HG03469 (cell line): Measurements from ENCODE around the gene ARHGAP25.

ENCODE experiments used
- ATAC-seq: cut with Tn5 transposase; IDR thresholded peaks from one replicate; pipeline ENCODE4 v1.9.1; 2021; ENCODE audit warnings: mild to moderate bottlenecking, moderate library complexity, moderate number of reproducible peaks; ENCODE audit not compliant: unreplicated experiment

Gene ARHGAP25

GRCh38 chr2:68766376-68766845, 31.8 kb downstream of the ARHGAP25 start:
- ATAC-seq: no peak

- ATAC-seq: no peak
These were observed 32.7 kb downstream of the ARHGAP25 start for GRCh38 chr2:68767031-68767961.

- no peak for ATAC-seq
These were observed 33.4 kb downstream of the ARHGAP25 start for GRCh38 chr2:68767996-68768395.

GRCh38 chr2:68768461-68768860, 33.9 kb downstream of the ARHGAP25 start:
- ATAC-seq: no peak

GRCh38 chr2:68768951-68769350, 34.3 kb downstream of the ARHGAP25 start:
- no peak for ATAC-seq

GRCh38 chr2:68769586-68770270, 35.1 kb downstream of the ARHGAP25 start:
- no peak for ATAC-seq

- no peak for ATAC-seq
These were observed 35.9 kb downstream of the ARHGAP25 start for GRCh38 chr2:68770271-68771111.

- ATAC-seq: no peak
These were observed 36.7 kb downstream of the ARHGAP25 start for GRCh38 chr2:68771211-68771751.

GRCh38 chr2:68772109-68772508, 37.5 kb downstream of the ARHGAP25 start:
- ATAC-seq: no peak

GRCh38 chr2:68774569-68775271, 40.1 kb downstream of the ARHGAP25 start:
- ATAC-seq: peak; percentile 90

GRCh38 chr2:68775272-68775842, 40.7 kb downstream of the ARHGAP25 start:
- no peak for ATAC-seq

- ATAC-seq: no peak
These were observed 41.5 kb downstream of the ARHGAP25 start for GRCh38 chr2:68776124-68776523.

- ATAC-seq: no peak
These were observed 45.0 kb downstream of the ARHGAP25 start for GRCh38 chr2:68779595-68779994.

GRCh38 chr2:68784188-68784587, 49.6 kb downstream of the ARHGAP25 start:
- no peak for ATAC-seq

GRCh38 chr2:68784915-68785314, 50.3 kb downstream of the ARHGAP25 start:
- no peak for ATAC-seq

- no peak for ATAC-seq
These were observed 52.7 kb downstream of the ARHGAP25 start for GRCh38 chr2:68787356-68787755.

- peak; percentile 100 for ATAC-seq
These were observed 55.0 kb downstream of the ARHGAP25 start for GRCh38 chr2:68789603-68790002.

GRCh38 chr2:68790600-68790999, 56.0 kb downstream of the ARHGAP25 start:
- ATAC-seq: no peak

GRCh38 chr2:68791914-68792313, 57.3 kb downstream of the ARHGAP25 start:
- ATAC-seq: no peak

- no peak for ATAC-seq
These were observed 58.1 kb downstream of the ARHGAP25 start for GRCh38 chr2:68792751-68793150.
